DOHH2 (cell line): Measurements from ENCODE around the gene CBFB.

Source experiments
- H3F3A ChIP-seq: fragments of 200-600 bp; sonication (generic), shearing (Covaris generic); 2 replicates; pipeline ENCODE4 v1.6.0; 2016; ENCODE audit warnings: antibody characterized with exemption, mild to moderate bottlenecking; ENCODE audit not compliant: control insufficient read depth, insufficient read depth
- H3K27ac ChIP-seq: fragments of 200-600 bp; sonication (generic); 2 replicates; pipeline ENCODE4 v1.5.1; 2014; ENCODE audit warnings: low read depth, mild to moderate bottlenecking, low read length, moderate library complexity
- H3K27me3 ChIP-seq: fragments of 200-600 bp; sonication (generic); 2 replicates; pipeline ENCODE4 v1.6.1; 2014; ENCODE audit warnings: mild to moderate bottlenecking, low read length, mixed read lengths; ENCODE audit not compliant: control insufficient read depth
- H3K36me3 ChIP-seq: fragments of 200-600 bp; sonication (generic); 2 replicates; pipeline ENCODE4 v1.6.1; 2014; ENCODE audit warnings: mild to moderate bottlenecking, low read length, moderate library complexity, mixed read lengths; ENCODE audit not compliant: control insufficient read depth
- H3K4me1 ChIP-seq: fragments of 200-600 bp; sonication (generic); 2 replicates; pipeline ENCODE4 v1.6.1; 2014; ENCODE audit warnings: mild to moderate bottlenecking, low read length, mixed read lengths; ENCODE audit not compliant: control insufficient read depth
- H3K4me2 ChIP-seq: fragments of 200-600 bp; sonication (generic); 2 replicates; pipeline ENCODE4 v1.6.0; 2014; ENCODE audit warnings: mild to moderate bottlenecking, low read length, moderate library complexity
- H3K4me3 ChIP-seq: fragments of 200-600 bp; sonication (generic); 2 replicates; pipeline ENCODE4 v1.5.1; 2014; ENCODE audit warnings: mild to moderate bottlenecking, low read length, mixed read lengths
- H3K79me2 ChIP-seq: fragments of 200-600 bp; sonication (generic); 2 replicates; pipeline ENCODE4 v1.6.1; 2014; ENCODE audit warnings: mild to moderate bottlenecking, low read length, mixed read lengths; ENCODE audit not compliant: control insufficient read depth
- H3K9me2 ChIP-seq: fragments of 200-600 bp; sonication (generic); replicated peaks from 2 replicates; pipeline ENCODE4 v1.6.1; 2014; ENCODE audit warnings: mild to moderate bottlenecking, low read length, mixed read lengths; ENCODE audit not compliant: control insufficient read depth
- H3K9me3 ChIP-seq: fragments of 200-600 bp; sonication (generic); 2 replicates; pipeline ENCODE4 v1.6.1; 2014; ENCODE audit warnings: antibody characterized with exemption, low read length, mixed read lengths; ENCODE audit not compliant: control insufficient read depth, insufficient read depth
- H4K20me1 ChIP-seq: fragments of 200-600 bp; sonication (generic); 2 replicates; pipeline ENCODE4 v1.6.0; 2014; ENCODE audit warnings: low read depth, mild to moderate bottlenecking, antibody characterized with exemption, low read length, moderate library complexity; ENCODE audit not compliant: control insufficient read depth, insufficient read depth
- EZH2phosphoT487 ChIP-seq: fragments of 200-600 bp; sonication (generic); IDR thresholded peaks from 2 replicates; pipeline ENCODE4 v1.6.1; 2017; ENCODE audit warnings: borderline replicate concordance, mild to moderate bottlenecking, antibody characterized with exemption, low read length, moderate library complexity, mixed read lengths
- TF ChIP-seq, protein P1 (sequence below): fragments of 200-600 bp; sonication (generic); IDR thresholded peaks from one replicate; pipeline ENCODE4 v1.5.1; 2014; ENCODE audit warnings: antibody characterized with exemption, mild to moderate bottlenecking, low read depth, low read length; ENCODE audit not compliant: poor library complexity, severe bottlenecking

The CBFB gene

DNA sequence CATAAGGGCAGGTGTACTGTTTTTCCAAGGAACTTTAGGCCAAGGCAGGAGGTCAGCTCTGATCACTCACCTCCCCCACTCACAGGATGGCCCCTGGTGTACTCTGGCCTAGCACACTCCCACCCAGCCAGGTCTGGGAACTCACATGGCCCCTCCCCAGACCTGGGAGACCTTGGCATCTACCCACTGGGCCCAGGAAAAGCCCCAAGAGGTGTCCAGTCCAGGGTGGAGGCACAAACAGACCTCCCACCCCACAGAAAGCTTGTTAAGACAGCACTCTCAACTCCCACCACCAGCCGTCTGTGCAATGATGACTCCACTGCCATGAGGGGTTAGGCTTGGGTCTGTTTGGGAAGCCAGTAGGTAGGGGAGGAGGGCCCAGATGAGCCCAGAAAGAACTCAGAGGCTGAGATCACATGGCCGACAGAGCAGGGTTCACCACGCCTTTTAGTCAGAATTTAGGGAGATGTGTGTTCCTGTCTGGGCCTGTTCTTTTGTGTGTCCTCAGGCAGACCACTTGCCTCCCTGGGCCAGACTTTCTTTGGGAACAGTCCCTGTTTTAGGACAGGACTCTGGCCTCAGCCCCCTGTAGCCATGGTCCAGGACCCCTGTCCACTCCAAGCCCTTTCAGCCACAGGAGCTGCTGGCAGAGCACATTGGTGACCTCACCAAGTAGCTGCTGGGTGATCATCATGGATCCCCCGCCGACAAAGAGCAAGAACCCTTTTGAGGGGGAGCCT, 12.1 kb upstream of the CBFB start:
- Histone ChIP-seq H3K79me2 (no peaks in the 10 kb centered on the region), H3K4me1 (peaks cover 28% of the 10 kb centered on the region), H3K9me2 (no peaks in the 10 kb centered on the region), H3K27me3 (peaks cover 14% of the 10 kb centered on the region), H3F3A (peaks cover 3% of the 10 kb centered on the region; the same call in 1 of the 2 replicates), H3K4me3 (no peak overlapping the region), H3K9me3 (no peaks in the 10 kb centered on the region), H3K27ac (no peak overlapping the region), H4K20me1 (no peaks in the 10 kb centered on the region), H3K36me3 (no peaks in the 10 kb centered on the region), H3K4me2 (no peak overlapping the region)
- TF ChIP-seq, protein P1, sequence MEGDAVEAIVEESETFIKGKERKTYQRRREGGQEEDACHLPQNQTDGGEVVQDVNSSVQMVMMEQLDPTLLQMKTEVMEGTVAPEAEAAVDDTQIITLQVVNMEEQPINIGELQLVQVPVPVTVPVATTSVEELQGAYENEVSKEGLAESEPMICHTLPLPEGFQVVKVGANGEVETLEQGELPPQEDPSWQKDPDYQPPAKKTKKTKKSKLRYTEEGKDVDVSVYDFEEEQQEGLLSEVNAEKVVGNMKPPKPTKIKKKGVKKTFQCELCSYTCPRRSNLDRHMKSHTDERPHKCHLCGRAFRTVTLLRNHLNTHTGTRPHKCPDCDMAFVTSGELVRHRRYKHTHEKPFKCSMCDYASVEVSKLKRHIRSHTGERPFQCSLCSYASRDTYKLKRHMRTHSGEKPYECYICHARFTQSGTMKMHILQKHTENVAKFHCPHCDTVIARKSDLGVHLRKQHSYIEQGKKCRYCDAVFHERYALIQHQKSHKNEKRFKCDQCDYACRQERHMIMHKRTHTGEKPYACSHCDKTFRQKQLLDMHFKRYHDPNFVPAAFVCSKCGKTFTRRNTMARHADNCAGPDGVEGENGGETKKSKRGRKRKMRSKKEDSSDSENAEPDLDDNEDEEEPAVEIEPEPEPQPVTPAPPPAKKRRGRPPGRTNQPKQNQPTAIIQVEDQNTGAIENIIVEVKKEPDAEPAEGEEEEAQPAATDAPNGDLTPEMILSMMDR = no peak
- TF ChIP-seq EZH2phosphoT487 = no peak

DNA sequence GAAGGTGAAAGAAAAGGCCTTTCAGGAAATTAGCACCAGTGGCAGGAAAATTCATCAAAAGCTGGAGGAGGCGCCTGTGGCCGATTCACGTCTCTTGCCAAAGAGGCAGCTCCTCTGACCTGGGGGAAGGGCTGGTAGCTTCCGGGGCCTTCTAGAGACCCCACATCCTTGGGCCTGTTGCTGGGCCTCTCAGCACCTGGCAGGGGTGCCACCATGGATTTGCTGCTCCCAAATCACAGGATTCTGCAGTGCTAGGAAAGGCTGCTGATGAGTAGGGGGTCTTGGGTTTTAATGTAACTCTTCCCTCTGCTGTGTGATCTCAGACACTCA, 11.6 kb upstream of the CBFB start:
- Histone ChIP-seq H4K20me1 (no peaks in the 10 kb centered on the region), H3K4me2 (no peak overlapping the region), H3K4me3 (no peak overlapping the region)

DNA sequence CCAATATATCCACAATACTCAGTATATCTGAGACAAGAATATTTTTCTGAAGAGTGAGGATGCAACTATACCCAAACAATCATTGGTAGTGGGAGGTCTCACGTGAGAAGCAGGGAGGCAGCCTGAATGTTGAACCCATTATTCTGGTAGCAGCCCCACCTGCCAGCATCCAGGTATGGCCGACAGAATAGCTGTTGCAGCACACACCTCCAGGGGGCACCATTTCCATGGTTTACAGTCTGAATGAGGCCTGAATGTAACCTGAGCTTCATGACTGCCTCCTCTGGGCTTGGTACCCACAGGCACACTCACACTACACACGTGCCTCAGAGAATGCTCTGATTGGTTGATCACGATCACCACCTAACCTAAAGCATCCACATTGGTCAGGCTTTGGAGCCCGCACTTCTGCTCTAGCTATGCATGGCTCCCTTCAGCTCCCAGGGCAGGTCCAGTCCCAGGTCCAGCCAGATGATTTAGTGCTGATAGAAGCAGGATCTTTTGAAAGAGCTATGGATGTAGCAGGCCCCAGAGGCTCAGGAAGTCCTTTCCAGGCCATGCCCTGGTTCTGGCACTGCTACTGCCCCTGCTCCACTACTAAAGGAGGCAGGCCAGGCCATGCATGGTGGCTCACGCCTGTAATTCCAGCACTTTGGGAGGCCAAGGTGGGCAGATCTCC, 11.0 kb upstream of the CBFB start:
- Histone ChIP-seq H3K9me3 (no peaks in the 10 kb centered on the region), H3K4me3 (no peak overlapping the region), H3K79me2 (no peaks in the 10 kb centered on the region), H3K4me1 (peaks cover 28% of the 10 kb centered on the region), H3K27ac (no peak overlapping the region), H3F3A (peaks cover 3% of the 10 kb centered on the region; the same call in 1 of the 2 replicates), H3K27me3 (peaks cover 14% of the 10 kb centered on the region), H3K4me2 (peak overlapping the region; percentile 17; the same call in 1 of the 2 replicates), H3K9me2 (no peaks in the 10 kb centered on the region), H4K20me1 (no peaks in the 10 kb centered on the region), H3K36me3 (no peaks in the 10 kb centered on the region)
- TF ChIP-seq EZH2phosphoT487 = no peak
- TF ChIP-seq, protein P1 = peak; percentile 93

More for the DNA sequence above, 11.6 kb upstream of the CBFB start:
- peaks cover 3% of the 10 kb centered on the region; the same call in 1 of the 2 replicates for H3F3A ChIP-seq
- H3K4me1 ChIP-seq = peaks cover 28% of the 10 kb centered on the region
- H3K9me2 ChIP-seq = no peaks in the 10 kb centered on the region
- no peaks in the 10 kb centered on the region for H3K36me3 ChIP-seq
- no peaks in the 10 kb centered on the region for H3K79me2 ChIP-seq
- H3K9me3 ChIP-seq = no peaks in the 10 kb centered on the region
- no peak for TF ChIP-seq EZH2phosphoT487
- TF ChIP-seq, protein P1 = no peak
- H3K27me3 ChIP-seq = peaks cover 14% of the 10 kb centered on the region
- H3K27ac ChIP-seq = no peak overlapping the region
